Endothelial cell of umbilical vein (primary cell): ENCODE data around the gene MAPKAP1. TPM values are rescaled to one million over a fixed set of nuclear protein-coding genes. Genes with fewer than 3 reads are reported as not detected.

Source experiments
- BruUV-seq: library from RNA; stranded (reverse); fragments of 400-500 nt; replicated peaks from 2 replicates; lab custom pipeline; 2021; lab: Mats Ljungman, UMichigan
- CTCF ChIA-PET: fragments of 300-600, 350-600 bp; sonication (Branson Sonifier 250); formaldehyde crosslinking; loops from one replicate; lab custom pipeline; 2021; ENCODE audit warnings: antibody characterized with exemption, inconsistent platforms; lab: Charles Lee
- POLR2A ChIA-PET: fragments of 300-600, 350-600 bp; sonication (Branson Sonifier 250); formaldehyde crosslinking; loops from one replicate; lab custom pipeline; 2021; ENCODE audit warnings: antibody characterized with exemption, inconsistent platforms; lab: Charles Lee
- DNase-seq: peaks from one replicate; pipeline ENCODE4 v3.0.0-alpha.2; 2011; ENCODE audit warnings: low read depth, low spot score
- FAIRE-seq: peaks from 2 replicates; lab custom pipeline; 2011; peaks lifted over from hg19 to GRCh38; lab: Jason Lieb, UNC
- H2AFZ ChIP-seq: 2 replicates; pipeline ENCODE4 v1.6.0; 2012; ENCODE audit warnings: low read depth, low read length, control low read depth, inconsistent platforms
- H3K27ac ChIP-seq: 2 replicates; pipeline ENCODE4 v1.5.1; 2011; ENCODE audit warnings: low read depth, mild to moderate bottlenecking, control low read depth, low read length, moderate library complexity; ENCODE audit not compliant: insufficient read depth
- H3K27me3 ChIP-seq, 2 experiments: 2 replicates each; pipeline versions ENCODE4 v1.6.0 to v1.6.1; 2011; ENCODE audit warnings: low read length in 2 of 2, mixed read lengths in 1 of 2; ENCODE audit not compliant: control insufficient read depth in 2 of 2, insufficient read depth in 2 of 2
- H3K36me3 ChIP-seq, 2 experiments: 2 replicates in 1 of 2; 3 replicates in 1 of 2; pipeline ENCODE4 v1.5.1; 2011; ENCODE audit warnings: low read length in 2 of 2, mild to moderate bottlenecking in 1 of 2, moderate library complexity in 1 of 2; ENCODE audit not compliant: control insufficient read depth in 2 of 2, insufficient read depth in 2 of 2; ENCODE audit errors: extremely low read depth in 1 of 2
- H3K4me1 ChIP-seq: 3 replicates; pipeline ENCODE4 v1.5.1; 2011; ENCODE audit warnings: mild to moderate bottlenecking, low read length; ENCODE audit not compliant: control insufficient read depth, insufficient read depth; ENCODE audit errors: extremely low read depth
- H3K4me2 ChIP-seq: 2 replicates; pipeline ENCODE4 v1.6.1; 2011; ENCODE audit warnings: low read length, control low read depth, mixed read lengths; ENCODE audit not compliant: insufficient read depth
- H3K4me3 ChIP-seq, 3 experiments: fragments of 200-600 bp in 1 of 3; sonication (generic), shearing (Covaris generic) in 1 of 3; replicated peaks in 1 of 3; 2 replicates each; pipeline ENCODE4 v1.5.1; 2011 to 2016; ENCODE audit warnings: control low read depth in 3 of 3, low read length in 3 of 3, mild to moderate bottlenecking in 2 of 3, inconsistent platforms in 1 of 3, low read depth in 1 of 3, moderate library complexity in 1 of 3; ENCODE audit not compliant: insufficient read depth in 1 of 3
- H3K79me2 ChIP-seq: 2 replicates; pipeline ENCODE4 v1.6.0; 2012; ENCODE audit warnings: low read length, inconsistent platforms; ENCODE audit not compliant: control insufficient read depth, insufficient read depth
- H3K9ac ChIP-seq: replicated peaks from 2 replicates; pipeline ENCODE3; 2011; ENCODE audit warnings: low read length, control low read depth; ENCODE audit not compliant: insufficient read depth; ENCODE audit errors: extremely low read depth
- H3K9me1 ChIP-seq: replicated peaks from 3 replicates; pipeline ENCODE4 v1.6.0; 2011; ENCODE audit warnings: mild to moderate bottlenecking, low read length; ENCODE audit not compliant: control insufficient read depth, insufficient read depth; ENCODE audit errors: extremely low read depth
- H3K9me3 ChIP-seq: replicated peaks from 2 replicates; pipeline ENCODE4 v1.5.1; 2012; ENCODE audit warnings: low read length, inconsistent platforms; ENCODE audit not compliant: control insufficient read depth, insufficient read depth
- H4K20me1 ChIP-seq: replicated peaks from 2 replicates; pipeline ENCODE3; 2011; ENCODE audit warnings: mild to moderate bottlenecking, low read length; ENCODE audit not compliant: control insufficient read depth, insufficient read depth; ENCODE audit errors: extremely low read depth
- EZH2 ChIP-seq: IDR thresholded peaks from 2 replicates; pipeline ENCODE4 v1.6.1; 2012; ENCODE audit warnings: borderline replicate concordance, low read depth, mild to moderate bottlenecking, moderate library complexity, low read length, inconsistent platforms; ENCODE audit not compliant: severe bottlenecking
- FOS ChIP-seq: IDR thresholded peaks from 2 replicates; pipeline ENCODE4 v1.6.1; 2011; ENCODE audit warnings: mild to moderate bottlenecking, low read length, moderate library complexity, borderline replicate concordance; ENCODE audit not compliant: insufficient read depth
- GATA2 ChIP-seq: IDR thresholded peaks from 2 replicates; pipeline ENCODE4 v1.7.0; 2011; ENCODE audit warnings: low read depth, mild to moderate bottlenecking, moderate library complexity, mixed read lengths, low read length; ENCODE audit not compliant: insufficient read length, insufficient read depth
- JUN ChIP-seq: IDR thresholded peaks from 2 replicates; pipeline ENCODE4 v1.6.1; 2011; ENCODE audit warnings: borderline replicate concordance, low read depth; ENCODE audit not compliant: insufficient read length, insufficient read depth
- MYC ChIP-seq: IDR thresholded peaks from one replicate; pipeline ENCODE4 v1.6.1; 2011; ENCODE audit warnings: mild to moderate bottlenecking, low read depth, low read length
- POLR2A ChIP-seq: IDR thresholded peaks from 2 replicates; pipeline ENCODE4 v1.6.1; 2012; ENCODE audit warnings: low read depth, mild to moderate bottlenecking, control low read depth, low read length
- POLR2AphosphoS5 ChIP-seq: IDR thresholded peaks from 2 replicates; pipeline ENCODE4 v1.6.1; 2012; ENCODE audit warnings: low read depth, mild to moderate bottlenecking, control low read depth, low read length, moderate library complexity; ENCODE audit not compliant: insufficient read depth
- dilution Hi-C: fragments of 300-500 bp; cut with MboI; formaldehyde crosslinking; loops from one replicate; pipeline ENCODE4 v1.15.0; 2019; ENCODE audit warnings: low sequenced_read_pairs; ENCODE audit not compliant: extremely low pct_ligation_motif_present
- intact Hi-C: fragments of 100-400 bp; cut with micrococcal nuclease; formaldehyde crosslinking; loops from one replicate; pipeline ENCODE4 v1.10.0; 2022
- polyA plus RNA-seq, 4 experiments: library from polyadenylated mRNA; depleted of rRNA in 3 of 4; stranded (reverse) in 3 of 4; unstranded in 1 of 4; fragments of >200 nt; gene quantifications; 2 replicates each; pipeline versions ENCODE4 v1.2.1 to v1.2.3, GENCODE V29; 2011 to 2012; ENCODE audit warnings: missing spikeins in 1 of 4
- total RNA-seq: library from RNA; stranded (reverse); gene quantifications from 2 replicates; pipeline ENCODE4 v1.2.3, GENCODE V29; 2021
- TF ChIP-seq, protein P1 (sequence below): IDR thresholded peaks from 2 replicates; pipeline ENCODE4 v1.6.1; 2011; ENCODE audit not compliant: insufficient read depth, insufficient read length
- TF ChIP-seq, protein P2 (sequence below), 2 donors: IDR thresholded peaks; 1 replicate in 1 of 2; 2 replicates in 1 of 2; pipeline ENCODE4 v1.5.1; 2011; ENCODE audit warnings: low read length in 2 of 2, mild to moderate bottlenecking in 2 of 2, moderate library complexity in 2 of 2, control low read depth in 1 of 2, inconsistent platforms in 1 of 2, low read depth in 1 of 2; ENCODE audit not compliant: insufficient read depth in 1 of 2; ENCODE audit errors: extremely low read depth in 1 of 2

MAPKAP1 gene
- total and polyA plus RNA-seq, 2 donors (not counting 3 experiments of a cell fraction or from before 2014, with no cell fraction given), result 61.9 to 99.1 TPM

DNA sequence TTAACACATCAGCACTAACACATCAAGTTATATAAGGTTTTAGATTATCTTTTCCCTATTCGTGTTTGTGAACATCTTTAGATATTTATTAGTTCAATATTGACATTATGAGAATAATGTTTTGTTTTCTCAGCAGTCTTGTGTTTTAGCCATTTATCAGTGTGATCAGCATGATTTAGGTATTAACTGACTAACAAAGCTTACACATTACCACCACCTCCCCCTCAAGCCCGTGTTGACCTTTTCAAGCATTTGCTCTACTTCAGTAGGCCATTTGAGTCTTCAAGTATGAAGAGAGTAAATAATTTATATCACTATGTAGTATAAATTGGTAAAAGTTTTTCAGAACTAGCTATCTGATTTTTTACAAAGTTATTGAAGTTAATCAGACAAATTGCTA lies 47.1 kb upstream of the MAPKAP1 start:
- Histone ChIP-seq H3K4me2 (no peak overlapping the region), H3K27ac (no peak overlapping the region), H3K9me1 (no peaks in the 10 kb centered on the region), H3K4me1 (peaks cover 21% of the 10 kb centered on the region), H3K9ac (no peak overlapping the region), H3K4me3 (no peak overlapping the region), H4K20me1 (no peaks in the 10 kb centered on the region), H3K9me3 (no peaks in the 10 kb centered on the region), H3K27me3 (no peaks in the 10 kb centered on the region), H3K36me3 (peaks cover 0 to 8% of the 10 kb centered on the region in 2 experiments), H3K79me2 (peaks cover 47% of the 10 kb centered on the region), H2AFZ (no peak overlapping the region)
- DNase-seq, result no peak
- POLR2A ChIA-PET, result no interaction called here
- no peak for FAIRE-seq
- no TSS peak for BruUV-seq
- CTCF ChIA-PET, result interaction anchor here (1.1 kb wide), 1 partner anchor 195 kb away, joined by 6 read pairs; no protein-coding TSS in a partner anchor
- TF ChIP-seq, protein P1, sequence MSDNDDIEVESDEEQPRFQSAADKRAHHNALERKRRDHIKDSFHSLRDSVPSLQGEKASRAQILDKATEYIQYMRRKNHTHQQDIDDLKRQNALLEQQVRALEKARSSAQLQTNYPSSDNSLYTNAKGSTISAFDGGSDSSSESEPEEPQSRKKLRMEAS, result no peak
- TF ChIP-seq POLR2A, result no peak
- no peak for TF ChIP-seq POLR2AphosphoS5
- TF ChIP-seq, protein P2, sequence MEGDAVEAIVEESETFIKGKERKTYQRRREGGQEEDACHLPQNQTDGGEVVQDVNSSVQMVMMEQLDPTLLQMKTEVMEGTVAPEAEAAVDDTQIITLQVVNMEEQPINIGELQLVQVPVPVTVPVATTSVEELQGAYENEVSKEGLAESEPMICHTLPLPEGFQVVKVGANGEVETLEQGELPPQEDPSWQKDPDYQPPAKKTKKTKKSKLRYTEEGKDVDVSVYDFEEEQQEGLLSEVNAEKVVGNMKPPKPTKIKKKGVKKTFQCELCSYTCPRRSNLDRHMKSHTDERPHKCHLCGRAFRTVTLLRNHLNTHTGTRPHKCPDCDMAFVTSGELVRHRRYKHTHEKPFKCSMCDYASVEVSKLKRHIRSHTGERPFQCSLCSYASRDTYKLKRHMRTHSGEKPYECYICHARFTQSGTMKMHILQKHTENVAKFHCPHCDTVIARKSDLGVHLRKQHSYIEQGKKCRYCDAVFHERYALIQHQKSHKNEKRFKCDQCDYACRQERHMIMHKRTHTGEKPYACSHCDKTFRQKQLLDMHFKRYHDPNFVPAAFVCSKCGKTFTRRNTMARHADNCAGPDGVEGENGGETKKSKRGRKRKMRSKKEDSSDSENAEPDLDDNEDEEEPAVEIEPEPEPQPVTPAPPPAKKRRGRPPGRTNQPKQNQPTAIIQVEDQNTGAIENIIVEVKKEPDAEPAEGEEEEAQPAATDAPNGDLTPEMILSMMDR (IDR thresholded peaks at IDR 0.05; ENCODE audit: extremely low read depth in 1 of 2, insufficient read depth in 1 of 2, low read depth in 1 of 2, low read length in 2 of 2), result no peak
- no peak for TF ChIP-seq MYC
- no peak for TF ChIP-seq EZH2
- no peak for TF ChIP-seq GATA2
- no peak for TF ChIP-seq JUN
- TF ChIP-seq FOS, result no peak
- intact Hi-C loops (no loop called here), dilution Hi-C loops (no loop called here)
